ENCODE results near the gene TMC4. TPM values are rescaled to one million over a fixed set of nuclear protein-coding genes. Genes with fewer than 3 reads are reported as not detected.

TMC4 gene
- polyA plus RNA-seq, 3 donors: 1.5 to 2.5 (median 2.1) TPM

GRCh38 chr19:54191011-54191810 lies 18.3 kb upstream of the TMC4 start, which contains the start of gene TSEN34:
Gene TSEN34 (plus strand): TSS chr19:54191308. CDS start chr19:54191365, 57 bp downstream.
- H3K4me3 Mint-ChIP-seq: peak within 1 kb of the TSS; percentile 94 to 95
- H3K9me3 Mint-ChIP-seq: peaks cover 0 to 2% (median 0%) of the 10 kb centered on the region in 7 donors
- peak within 1 kb of the TSS; percentile 99 to 100 (median 100) for H3K27ac Mint-ChIP-seq
- TF ChIP-seq, protein P1, sequence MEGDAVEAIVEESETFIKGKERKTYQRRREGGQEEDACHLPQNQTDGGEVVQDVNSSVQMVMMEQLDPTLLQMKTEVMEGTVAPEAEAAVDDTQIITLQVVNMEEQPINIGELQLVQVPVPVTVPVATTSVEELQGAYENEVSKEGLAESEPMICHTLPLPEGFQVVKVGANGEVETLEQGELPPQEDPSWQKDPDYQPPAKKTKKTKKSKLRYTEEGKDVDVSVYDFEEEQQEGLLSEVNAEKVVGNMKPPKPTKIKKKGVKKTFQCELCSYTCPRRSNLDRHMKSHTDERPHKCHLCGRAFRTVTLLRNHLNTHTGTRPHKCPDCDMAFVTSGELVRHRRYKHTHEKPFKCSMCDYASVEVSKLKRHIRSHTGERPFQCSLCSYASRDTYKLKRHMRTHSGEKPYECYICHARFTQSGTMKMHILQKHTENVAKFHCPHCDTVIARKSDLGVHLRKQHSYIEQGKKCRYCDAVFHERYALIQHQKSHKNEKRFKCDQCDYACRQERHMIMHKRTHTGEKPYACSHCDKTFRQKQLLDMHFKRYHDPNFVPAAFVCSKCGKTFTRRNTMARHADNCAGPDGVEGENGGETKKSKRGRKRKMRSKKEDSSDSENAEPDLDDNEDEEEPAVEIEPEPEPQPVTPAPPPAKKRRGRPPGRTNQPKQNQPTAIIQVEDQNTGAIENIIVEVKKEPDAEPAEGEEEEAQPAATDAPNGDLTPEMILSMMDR (IDR thresholded peaks at IDR 0.05): no peak
- H3K9ac ChIP-seq (ENCODE audit: insufficient read depth, low read length, poor library complexity, severe bottlenecking): peak within 1 kb of the TSS; percentile 93
- peaks cover 36% of the 10 kb centered on the region for H3K4me1 Mint-ChIP-seq
- 1% methylated on average over 76 of the region's 77 CpGs for WGBS (ENCODE audit: insufficient coverage)
- peaks cover 30 to 47% of the 10 kb centered on the region in 2 donors for H3K4me1 ChIP-seq (ENCODE audit: control insufficient read depth in 1 of 2, insufficient read depth in 2 of 2, low read length in 2 of 2)
- H3K36me3 ChIP-seq (replicated peaks in 1 of 2; ENCODE audit: control insufficient read depth in 1 of 2, insufficient read depth in 2 of 2, low read length in 2 of 2): peaks cover 33 to 49% of the 10 kb centered on the region in 2 donors
- H3K27me3 Mint-ChIP-seq (ENCODE audit: low read depth in 3 of 3): peaks cover 0 to 3% (median 1%) of the 10 kb centered on the region in 3 donors
- intact Hi-C loops (cut with micrococcal nuclease): loop anchor here (1.0 to 10.0 kb wide), 4 partner anchors 32 to 1464 kb away; partner anchors contain the start of genes LENG1 (in 1 of the 2), LENG8 (in 1 of the 2) and U2AF2 (in 1 of the 2)
- H3K27ac ChIP-seq (ENCODE audit: low read depth in 1 of 2, low read length in 2 of 2): peak within 1 kb of the TSS; percentile 98 to 99
- peaks cover 50% of the 10 kb centered on the region for H3K79me2 ChIP-seq (ENCODE audit: insufficient read depth, low read length)
- no peaks in the 10 kb centered on the region for H3K27me3 ChIP-seq (ENCODE audit: control insufficient read depth in 2 of 2, insufficient read depth in 2 of 2, low read length in 2 of 2)
- H4K20me1 ChIP-seq (ENCODE audit: insufficient read depth, low read length): peaks cover 40% of the 10 kb centered on the region
- peaks cover 46 to 55% of the 10 kb centered on the region in 2 donors for H3K36me3 Mint-ChIP-seq
- H2AFZ ChIP-seq (ENCODE audit: insufficient read depth, low read depth, low read length, poor library complexity, severe bottlenecking): peak within 1 kb of the TSS; percentile 73
- peak within 1 kb of the TSS; percentile 62 to 97 (median 89) for H3K4me3 ChIP-seq (replicated peaks in 1 of 3; ENCODE audit: low read depth in 2 of 3, low read length in 3 of 3)
- no peaks in the 10 kb centered on the region for H3K9me3 ChIP-seq (replicated peaks in 1 of 2; ENCODE audit: control insufficient read depth in 1 of 2, insufficient read depth in 1 of 2, low read length in 2 of 2)
- peak; percentile 30 to 84 (median 81) for DNase-seq
- peak within 1 kb of the TSS; percentile 99 for H3K4me2 ChIP-seq (replicated peaks; ENCODE audit: extremely low read depth, low read length, poor library complexity, severe bottlenecking)

GRCh38 chr19:54190503-54191010 lies 17.6 kb upstream of the TMC4 start:
- peak overlapping the region; percentile 99 to 100 (median 100) for H3K27ac Mint-ChIP-seq
- peaks cover 0 to 3% (median 1%) of the 10 kb centered on the region in 3 donors for H3K27me3 Mint-ChIP-seq (ENCODE audit: low read depth in 3 of 3)
- H4K20me1 ChIP-seq (ENCODE audit: insufficient read depth, low read length): peaks cover 40% of the 10 kb centered on the region
- peaks cover 50% of the 10 kb centered on the region for H3K79me2 ChIP-seq (ENCODE audit: insufficient read depth, low read length)
- H3K4me1 Mint-ChIP-seq: peaks cover 36% of the 10 kb centered on the region
- H3K4me2 ChIP-seq (replicated peaks; ENCODE audit: extremely low read depth, low read length, poor library complexity, severe bottlenecking): peak overlapping the region; percentile 99
- intact Hi-C loops (cut with micrococcal nuclease): loop anchor here (1.0 to 10.0 kb wide), 4 partner anchors 32 to 1464 kb away; partner anchors contain the start of genes LENG1 (in 1 of the 2), LENG8 (in 1 of the 2) and U2AF2 (in 1 of the 2)
- peaks cover 47 to 58% of the 10 kb centered on the region in 2 donors for H3K36me3 Mint-ChIP-seq
- peaks cover 30 to 47% of the 10 kb centered on the region in 2 donors for H3K4me1 ChIP-seq (ENCODE audit: control insufficient read depth in 1 of 2, insufficient read depth in 2 of 2, low read length in 2 of 2)
- peak overlapping the region; percentile 98 to 99 for H3K27ac ChIP-seq (ENCODE audit: low read depth in 1 of 2, low read length in 2 of 2)
- H3K27me3 ChIP-seq (ENCODE audit: control insufficient read depth in 2 of 2, insufficient read depth in 2 of 2, low read length in 2 of 2): no peaks in the 10 kb centered on the region
- peak; percentile 99 to 100 (median 100) for DNase-seq
- H3K4me3 Mint-ChIP-seq: peak overlapping the region; percentile 93 to 95
- peaks cover 0 to 2% (median 0%) of the 10 kb centered on the region in 7 donors for H3K9me3 Mint-ChIP-seq
- peaks cover 34 to 51% of the 10 kb centered on the region in 2 donors for H3K36me3 ChIP-seq (replicated peaks in 1 of 2; ENCODE audit: control insufficient read depth in 1 of 2, insufficient read depth in 2 of 2, low read length in 2 of 2)
- H3K9ac ChIP-seq (ENCODE audit: insufficient read depth, low read length, poor library complexity, severe bottlenecking): peak overlapping the region; percentile 93
- peak overlapping the region; percentile 73 for H2AFZ ChIP-seq (ENCODE audit: insufficient read depth, low read depth, low read length, poor library complexity, severe bottlenecking)
- H3K9me3 ChIP-seq (replicated peaks in 1 of 2; ENCODE audit: control insufficient read depth in 1 of 2, insufficient read depth in 1 of 2, low read length in 2 of 2): no peaks in the 10 kb centered on the region
- TF ChIP-seq, protein P1 (IDR thresholded peaks at IDR 0.05): no peak
- H3K4me3 ChIP-seq (replicated peaks in 1 of 3; ENCODE audit: low read depth in 2 of 3, low read length in 3 of 3): peak overlapping the region; percentile 62 to 97 (median 89)
- WGBS (ENCODE audit: insufficient coverage): under 1% methylated on average over 56 of the region's 56 CpGs

All from CD14-positive monocyte (primary cell).